Amniotic stem cell (primary cell): ENCODE data around the gene SRSF3.
"Not testable (repeated sequence)": the region's sequence is repeated elsewhere in the genome, so short reads cannot be mapped to it uniquely, and the experiment has no call there.

Experiments
- DNase-seq: peaks from one replicate; lab custom pipeline; 2025; lab: John Stamatoyannopoulos, UW

Gene SRSF3

GRCh38 chr6:36605143-36605542 lies 11.0 kb downstream of the SRSF3 start:
- no peak for DNase-seq

DNA sequence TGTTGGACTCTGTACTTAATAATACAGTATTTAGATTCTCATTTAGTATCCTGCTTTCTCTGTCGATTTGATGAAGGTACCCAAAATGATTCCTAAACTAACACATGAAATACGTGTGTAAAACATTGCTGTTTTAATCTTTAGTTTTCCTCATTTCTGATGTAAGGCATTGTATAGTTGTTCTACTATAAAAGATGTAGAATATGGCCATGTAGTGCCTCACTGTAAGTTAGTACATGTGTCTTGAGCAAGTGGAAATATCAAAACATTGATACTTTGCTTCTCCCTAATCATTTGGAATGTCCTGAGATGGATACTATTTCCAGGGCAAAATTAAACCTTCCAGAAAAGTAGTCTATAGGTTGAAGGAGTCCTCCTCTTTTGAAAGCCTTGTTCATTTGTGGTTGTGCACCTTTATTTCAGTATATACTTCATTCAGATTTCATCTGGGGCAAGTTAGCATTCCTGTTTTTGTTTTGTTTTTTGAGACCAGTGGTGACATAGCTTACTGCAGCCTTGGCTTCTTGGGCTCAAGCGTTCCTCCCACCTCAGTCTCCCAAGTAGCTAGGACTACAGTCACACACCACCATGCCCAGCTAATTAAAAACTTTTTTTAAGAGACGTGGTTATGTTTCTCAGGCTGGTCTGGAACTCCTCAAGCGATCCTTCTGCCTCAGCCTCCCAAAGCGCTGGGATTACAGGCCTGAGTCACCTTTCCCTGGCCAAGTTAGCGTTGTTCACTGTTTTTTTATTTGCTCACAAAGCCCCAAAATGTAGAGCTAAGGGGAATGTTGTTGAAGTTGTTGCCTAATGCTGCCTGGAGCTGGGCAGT lies 11.6 kb downstream of the SRSF3 start:
- DNase-seq, result no peak

GRCh38 chr6:36607305-36607682 lies 13.1 kb downstream of the SRSF3 start:
- not testable (repeated sequence) for DNase-seq

DNA sequence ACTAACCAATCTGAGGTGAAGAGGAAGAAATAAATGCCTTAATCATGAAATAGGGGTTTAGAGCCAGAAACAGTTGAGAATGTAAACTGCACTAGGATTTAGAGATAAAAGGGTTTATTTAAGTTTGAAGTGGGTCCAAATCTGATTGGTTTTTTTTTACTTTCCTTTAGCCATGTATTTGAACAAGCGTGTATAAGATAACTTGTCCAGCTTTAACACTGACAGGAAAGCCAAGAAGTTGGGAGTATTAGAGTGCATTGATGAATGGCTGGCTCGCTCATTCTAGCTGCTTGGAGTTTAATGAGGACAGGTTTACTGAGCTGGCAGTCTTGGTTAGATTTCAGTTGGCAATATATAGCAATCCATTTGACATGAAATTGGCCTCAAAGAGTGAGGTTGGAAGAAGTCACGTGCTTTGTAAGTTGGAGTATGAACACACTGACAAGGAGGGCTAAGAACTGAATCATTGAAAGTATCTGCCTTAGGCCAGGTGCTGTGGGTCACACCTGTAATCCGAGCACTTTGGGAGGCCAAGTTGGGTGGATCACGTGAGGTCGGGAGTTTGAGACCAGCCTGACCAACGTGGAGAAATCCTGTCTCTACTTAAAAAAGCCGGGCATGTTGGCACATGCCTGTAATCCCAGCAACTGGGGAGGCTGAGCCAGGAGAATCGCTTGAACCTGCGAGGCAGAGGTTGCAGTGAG lies 13.7 kb downstream of the SRSF3 start:
- DNase-seq, result no peak

DNA sequence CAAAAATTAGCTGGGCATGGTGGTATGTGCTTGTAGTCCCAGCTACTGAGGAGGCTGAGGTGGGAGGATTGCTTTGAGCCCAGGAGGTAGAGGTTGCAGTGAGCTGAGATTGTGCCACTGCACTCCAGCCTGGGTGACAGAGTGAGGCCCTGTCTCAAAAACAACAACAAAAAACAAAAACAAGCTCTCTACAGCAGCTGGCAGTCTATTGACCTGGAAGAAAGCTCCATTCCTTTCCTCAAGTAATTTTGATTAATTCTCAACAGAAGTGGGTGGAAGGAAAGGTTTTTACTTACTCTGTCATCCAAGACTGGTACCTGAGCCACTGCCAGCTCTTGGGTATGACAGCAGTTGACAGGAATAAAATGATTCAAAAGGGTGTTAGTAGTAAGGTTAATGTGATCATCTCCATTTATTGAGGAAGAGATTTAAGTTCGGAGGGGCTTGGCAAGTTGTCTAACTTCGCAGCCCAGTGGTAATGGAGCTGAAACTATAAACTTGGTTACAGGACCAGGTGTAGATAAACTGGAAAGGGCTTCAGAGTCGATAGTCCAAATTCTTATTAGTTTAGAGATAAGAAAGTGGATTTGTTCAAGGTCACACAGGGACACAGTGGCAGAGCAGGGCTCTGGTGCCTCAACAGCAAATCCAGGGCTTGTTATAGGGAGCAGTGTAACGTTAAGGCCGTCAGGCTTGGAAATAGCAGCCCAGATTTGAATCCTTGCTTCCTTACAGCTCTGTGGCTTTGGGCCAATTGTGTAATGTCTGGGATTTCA lies 14.8 kb downstream of the SRSF3 start:
- DNase-seq, result no peak

GRCh38 chr6:36609582-36609981 lies 15.4 kb downstream of the SRSF3 start:
- no peak for DNase-seq

DNA sequence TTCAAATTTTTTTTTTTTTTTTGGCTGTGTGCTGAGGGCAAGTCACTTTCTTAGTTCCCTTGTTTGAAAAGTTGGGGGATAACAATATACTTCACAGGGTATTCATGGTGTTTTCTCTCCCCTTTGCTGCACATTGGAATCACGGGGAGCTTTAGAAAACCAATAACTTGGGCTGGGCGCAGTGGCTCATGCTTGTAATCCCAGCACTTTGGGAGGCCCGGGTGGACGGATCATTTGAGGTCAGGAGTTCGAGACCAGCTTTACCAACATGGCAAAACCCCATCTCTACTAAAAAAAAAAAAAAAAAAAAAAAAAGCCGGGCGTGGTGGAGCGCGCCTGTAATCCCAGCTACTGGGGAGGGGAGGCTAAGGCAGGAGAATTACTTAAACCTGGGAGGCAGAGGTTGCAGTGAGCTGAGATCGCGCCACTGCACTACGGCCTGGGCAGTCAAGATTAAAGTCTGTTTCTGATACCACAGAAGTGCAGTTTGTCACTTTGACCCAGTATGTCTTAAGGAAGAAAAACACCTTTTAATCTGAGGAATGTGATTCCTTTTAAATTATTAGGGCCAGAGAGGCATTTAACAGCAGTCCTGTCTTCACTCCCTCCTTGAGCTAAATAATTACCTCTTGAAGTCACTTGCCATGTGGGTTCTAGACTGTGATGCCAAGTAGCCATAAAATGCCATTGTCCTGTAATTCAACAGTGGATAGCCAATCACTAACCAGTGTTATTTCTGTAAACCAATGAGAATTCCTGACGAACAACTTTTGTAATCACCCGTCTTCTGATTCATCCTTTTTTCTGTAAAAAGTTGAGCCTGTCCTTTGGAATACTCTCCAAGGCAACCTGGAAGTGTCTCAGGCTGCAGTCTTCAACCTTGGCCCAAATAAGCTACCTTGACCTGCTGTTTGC lies 16.1 kb downstream of the SRSF3 start:
- DNase-seq, result no peak

DNA sequence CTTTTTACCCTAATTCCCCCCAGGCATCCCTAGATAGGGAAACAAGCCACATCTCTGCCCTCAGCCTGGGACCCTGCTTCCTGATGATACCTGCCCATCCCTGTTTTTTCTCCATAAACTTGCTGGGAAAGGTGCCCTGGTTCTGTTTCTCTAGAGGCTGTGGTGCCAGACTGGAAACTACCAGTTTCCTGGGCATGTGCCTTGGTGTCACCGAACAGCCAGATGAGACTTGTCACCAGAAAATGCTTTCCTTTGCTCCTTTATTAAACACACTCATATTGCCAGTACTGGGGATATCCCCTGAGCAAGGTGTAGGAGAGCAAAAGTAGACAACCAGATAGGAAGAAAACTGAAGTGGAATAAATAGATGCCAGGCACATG lies 16.8 kb downstream of the SRSF3 start:
- no peak for DNase-seq

- DNase-seq, result not testable (repeated sequence)
These were observed 17.5 kb downstream of the SRSF3 start for GRCh38 chr6:36611679-36612078.

DNA sequence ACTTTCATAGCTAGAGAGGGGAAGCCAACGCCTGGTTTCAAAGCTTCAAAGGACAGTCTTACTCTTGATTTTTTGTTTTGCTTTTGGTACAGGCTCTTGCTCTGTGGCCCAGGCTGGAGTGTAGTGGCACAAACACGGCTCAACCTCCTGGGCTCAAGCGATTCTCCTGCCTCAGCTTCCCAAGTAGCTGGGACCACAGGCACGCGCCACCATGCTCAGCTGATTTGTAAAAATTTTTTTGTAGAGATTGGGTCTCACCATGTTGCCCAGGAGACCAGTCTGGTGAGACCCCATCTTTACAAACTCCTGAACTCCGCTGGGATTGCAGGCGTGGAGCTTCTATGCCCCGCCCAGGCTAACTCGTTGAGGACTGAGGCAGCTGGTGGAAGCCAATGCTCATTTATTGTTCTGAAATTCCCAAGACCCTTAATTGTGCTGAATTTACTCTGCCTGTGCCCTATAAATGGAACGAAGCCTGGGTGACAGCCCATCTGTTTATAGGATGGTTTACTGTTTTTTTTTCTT lies 18.0 kb downstream of the SRSF3 start:
- DNase-seq, result no peak

- no peak for DNase-seq
These were observed 19.2 kb downstream of the SRSF3 start for GRCh38 chr6:36613200-36613995.

DNA sequence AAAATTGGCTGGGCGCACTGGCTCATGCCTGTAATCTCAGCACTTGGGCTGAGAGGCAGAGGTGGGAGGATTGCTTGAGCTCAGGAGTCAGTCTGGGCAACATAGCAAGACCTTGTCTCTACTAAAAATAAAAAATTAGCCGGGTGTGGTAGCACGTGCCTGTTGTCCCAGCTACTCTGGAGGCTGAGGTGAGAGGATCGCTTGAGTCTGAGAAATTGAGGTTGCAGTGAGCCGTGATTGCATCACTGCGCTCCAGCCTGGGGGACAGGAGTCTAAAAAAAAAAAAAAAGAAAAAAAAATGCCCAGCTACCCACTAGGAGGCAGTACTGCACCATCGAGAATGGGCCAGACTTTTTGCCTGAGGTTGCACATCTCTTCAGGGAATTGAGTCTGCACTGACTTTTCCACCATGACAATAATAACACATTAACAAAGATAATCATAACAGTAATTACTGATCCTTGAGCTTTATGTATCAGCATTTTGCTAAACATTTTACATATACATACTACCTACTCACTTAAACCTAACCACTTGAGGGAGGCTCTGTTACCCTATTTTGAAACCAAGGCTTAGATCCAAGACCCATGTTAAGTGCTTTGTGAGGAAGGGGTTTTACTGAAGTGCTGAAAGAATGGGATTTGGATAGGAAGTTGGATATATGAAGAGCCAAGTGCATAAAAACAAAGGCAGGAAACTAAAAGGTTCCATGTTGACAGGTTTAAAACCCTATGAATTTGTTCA lies 21.0 kb downstream of the SRSF3 start:
- DNase-seq, result no peak

- no peak for DNase-seq
These were observed 22.8 kb downstream of the SRSF3 start for GRCh38 chr6:36616893-36617521.

DNA sequence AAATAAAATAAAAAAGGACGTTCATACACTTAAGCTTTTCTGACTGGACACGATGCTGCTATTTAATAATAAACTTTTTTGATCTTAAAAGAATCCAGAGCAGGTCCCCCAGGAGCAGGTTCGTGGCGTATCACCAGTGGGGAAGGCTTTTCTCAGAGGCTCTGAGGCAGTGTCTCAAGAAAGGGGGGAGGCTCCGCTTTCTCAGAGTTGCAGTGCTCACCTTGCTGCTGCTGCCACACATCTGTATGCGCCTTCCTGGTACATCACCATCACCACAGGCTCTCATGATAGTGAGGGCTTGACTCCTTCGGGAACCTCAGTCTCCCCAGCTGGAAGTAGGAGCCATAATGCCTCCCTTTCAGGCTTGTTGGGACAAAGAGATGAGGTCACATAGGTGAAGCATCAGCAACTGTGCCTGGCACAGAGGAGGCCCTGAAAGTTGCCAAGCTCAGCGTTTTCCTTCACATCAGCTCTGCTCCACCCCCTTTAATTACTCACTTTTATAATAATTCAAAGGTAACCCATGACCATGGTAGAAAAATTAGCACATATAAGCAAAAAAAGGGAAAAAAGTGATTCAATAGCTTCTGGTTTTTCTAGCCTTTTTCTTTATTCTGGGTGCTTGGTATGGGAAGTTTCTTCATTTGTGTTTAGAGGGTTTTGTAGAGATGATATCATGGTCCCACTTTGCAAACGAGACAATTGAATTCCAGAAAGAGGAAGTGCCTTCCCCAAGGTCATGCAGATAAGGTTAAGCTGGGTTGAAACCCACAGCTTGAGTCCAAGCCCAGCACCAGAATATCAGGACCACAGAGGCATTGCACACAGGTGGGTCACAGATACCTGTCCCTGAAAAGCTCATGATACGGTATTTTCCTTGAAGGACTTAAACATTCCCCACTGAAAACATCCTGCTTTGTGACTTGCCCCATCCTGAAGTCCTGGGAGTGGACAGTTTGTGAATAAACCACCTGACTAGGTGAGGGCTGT lies 24.5 kb downstream of the SRSF3 start:
- DNase-seq, result no peak

GRCh38 chr6:36621371-36621855 lies 27.3 kb downstream of the SRSF3 start:
- DNase-seq, result no peak

DNA sequence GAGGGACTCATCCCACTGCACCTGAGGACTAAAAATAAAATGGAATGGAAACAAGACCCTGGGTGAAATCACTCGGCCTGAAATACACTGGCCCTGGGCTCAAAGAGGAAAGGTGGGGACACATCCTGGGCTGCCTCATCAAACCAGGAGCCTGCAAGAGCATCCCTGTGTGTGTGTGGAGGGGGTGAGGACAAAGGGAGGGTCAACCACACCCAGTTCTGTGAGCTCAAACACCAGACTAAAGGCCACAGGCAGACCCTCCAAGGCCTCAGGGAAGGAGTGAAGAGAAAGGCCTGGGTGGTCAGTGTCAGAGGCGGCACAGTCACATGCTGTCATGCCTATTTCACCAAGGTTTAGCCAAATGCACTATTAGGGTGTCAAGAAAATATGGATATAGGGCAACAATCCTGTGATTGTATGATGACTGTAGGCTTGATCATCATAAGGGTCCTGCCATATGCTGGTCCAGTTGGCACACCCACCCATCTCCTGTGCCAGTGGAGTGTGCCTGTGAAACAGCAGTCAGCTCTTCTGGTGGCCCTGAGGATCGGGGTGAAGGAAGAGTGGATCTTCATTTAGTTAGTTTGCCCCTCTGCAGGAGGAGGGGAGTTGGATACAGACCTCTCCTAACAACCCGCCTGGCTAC lies 28.9 kb downstream of the SRSF3 start:
- no peak for DNase-seq
